CD4-positive, alpha-beta memory T cell (primary cell): ENCODE results near the gene PACSIN1. TPM values are rescaled to one million over a fixed set of nuclear protein-coding genes. Genes with fewer than 3 reads are reported as not detected.
A peak's percentile ranks its signal among the peaks of the same experiment; 100 is the strongest.

Experiments used
- CTCF ChIA-PET: fragments of 350-600 bp; sonication (Branson Sonifier 250); formaldehyde crosslinking; loops from one replicate; lab custom pipeline; 2021; ENCODE audit warnings: inconsistent platforms; ENCODE audit not compliant: partially characterized antibody; lab: Charles Lee
- POLR2A ChIA-PET: fragments of 350-600 bp; sonication (Branson Sonifier 250); formaldehyde crosslinking; loops from one replicate; lab custom pipeline; 2021; ENCODE audit not compliant: partially characterized antibody; lab: Charles Lee
- DNase-seq, 5 donors: peaks; one replicate each; pipeline versions ENCODE4 v3.0.0 to v3.0.0-alpha.2; 2020 to 2022; ENCODE audit warnings: mixed read lengths in 1 of 5
- H3K27ac ChIP-seq: one replicate; pipeline ENCODE4 v1.7.0; 2013; ENCODE audit warnings: low read depth, low read length
- H3K27me3 ChIP-seq: 2 replicates; pipeline ENCODE4 v1.7.0; 2013; ENCODE audit warnings: mild to moderate bottlenecking, low read length, moderate library complexity; ENCODE audit not compliant: insufficient read depth
- H3K36me3 ChIP-seq: 2 replicates; pipeline ENCODE4 v1.7.0; 2013; ENCODE audit warnings: mild to moderate bottlenecking, low read length, moderate library complexity; ENCODE audit not compliant: insufficient read depth
- H3K4me1 ChIP-seq: 2 replicates; pipeline ENCODE4 v1.7.0; 2013; ENCODE audit warnings: mild to moderate bottlenecking, low read length, moderate library complexity; ENCODE audit not compliant: insufficient read depth
- H3K4me3 ChIP-seq, 2 donors: one replicate each; pipeline ENCODE4 v1.7.0; 2013; ENCODE audit warnings: low read length in 2 of 2, mild to moderate bottlenecking in 1 of 2
- H3K9me3 ChIP-seq, 2 donors: one replicate each; pipeline ENCODE4 v1.7.0; 2013; ENCODE audit warnings: low read length in 2 of 2, control low read depth in 1 of 2; ENCODE audit not compliant: control insufficient read depth in 1 of 2
- H3K27ac Mint-ChIP-seq, 7 donors: one replicate each; pipeline ENCODE4 v1.8.0; 2020 to 2021; ENCODE audit warnings: mixed read lengths in 7 of 7, mild to moderate bottlenecking in 6 of 7, inconsistent platforms in 3 of 7, moderate library complexity in 3 of 7
- H3K27me3 Mint-ChIP-seq, 2 donors: one replicate each; pipeline ENCODE4 v1.8.0; 2020 to 2021; ENCODE audit warnings: mixed read lengths in 2 of 2
- H3K36me3 Mint-ChIP-seq, 2 donors: one replicate each; pipeline ENCODE4 v1.8.0; 2020 to 2021; ENCODE audit warnings: mixed read lengths in 2 of 2, inconsistent platforms in 1 of 2, mild to moderate bottlenecking in 1 of 2
- H3K4me1 Mint-ChIP-seq, 4 donors: one replicate each; pipeline ENCODE4 v1.8.0; 2020 to 2021; ENCODE audit warnings: mixed read lengths in 4 of 4, mild to moderate bottlenecking in 1 of 4
- H3K4me3 Mint-ChIP-seq, 8 donors: one replicate each; pipeline ENCODE4 v1.8.0; 2020 to 2021; ENCODE audit warnings: mixed read lengths in 8 of 8, mild to moderate bottlenecking in 7 of 8, moderate library complexity in 6 of 8, inconsistent platforms in 3 of 8
- H3K9me3 Mint-ChIP-seq, 8 donors: one replicate each; pipeline ENCODE4 v1.8.0; 2020 to 2021; ENCODE audit warnings: mixed read lengths in 8 of 8, mild to moderate bottlenecking in 5 of 8, inconsistent platforms in 3 of 8, moderate library complexity in 1 of 8
- intact Hi-C: fragments of 100-400 bp; cut with micrococcal nuclease; formaldehyde crosslinking; loops from one replicate; pipeline ENCODE4 v1.15.1; 2023
- polyA plus RNA-seq, 2 donors: library from polyadenylated mRNA; unstranded; fragments of 300-500 nt; fragmentation: Illumina TruSeq; gene quantifications; one replicate each; pipeline ENCODE4 v1.2.3, GENCODE V29; 2021
- total RNA-seq, 2 experiments: library from RNA; stranded (reverse); gene quantifications; one replicate each; pipeline ENCODE4 v1.2.3, GENCODE V29; 2021

PACSIN1 gene
- total and polyA plus RNA-seq, 4 experiments from 2014 or later = 0.92 to 2.3 (median 2.0) TPM; not detected in 1

DNA sequence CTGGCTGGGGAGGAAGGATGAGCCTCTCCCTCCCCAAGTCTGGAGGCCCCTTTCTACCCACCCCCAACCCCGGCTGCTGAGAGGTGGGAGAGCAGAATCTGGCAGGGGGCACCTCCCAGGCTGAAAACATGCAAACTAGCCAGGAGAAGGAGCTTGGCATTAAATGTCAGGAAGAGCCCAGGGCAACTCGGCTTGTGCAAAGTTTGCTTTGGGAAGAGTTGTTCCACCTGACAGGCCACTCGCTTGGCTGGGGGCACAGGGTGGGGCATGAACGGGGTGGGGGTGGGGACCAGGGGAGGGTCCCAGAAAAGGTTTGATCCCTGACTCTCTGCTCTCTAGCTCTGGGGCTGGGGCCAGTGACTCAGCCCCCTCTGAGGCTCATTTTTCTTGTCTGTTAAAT, 87.3 kb downstream of the PACSIN1 start:
- POLR2A ChIA-PET = no interaction called here

DNA sequence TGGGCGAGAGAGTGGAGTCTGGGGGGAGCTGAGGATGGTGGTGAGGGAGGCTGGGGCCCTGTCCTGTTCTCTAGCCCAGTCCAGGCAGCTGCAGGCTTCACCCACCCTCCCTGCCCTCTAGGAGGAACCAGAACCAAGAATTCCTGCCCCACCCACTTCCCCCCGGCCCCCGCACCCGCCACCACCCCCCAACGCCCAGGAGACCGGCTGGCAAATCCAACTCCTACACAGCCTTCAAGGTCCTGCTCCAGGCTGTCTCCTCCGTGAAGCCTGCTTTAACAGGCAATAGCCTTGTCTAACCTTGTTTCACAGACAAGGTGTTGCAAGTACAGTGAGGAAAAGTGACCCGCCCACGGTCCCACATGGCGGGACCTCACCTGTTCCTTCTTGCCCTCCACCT, 87.9 kb downstream of the PACSIN1 start:
- CTCF ChIA-PET = no interaction called here
- Mint-ChIP-seq H3K27me3 (peaks cover 0 to 3% of the 10 kb centered on the region in 2 donors), H3K9me3 (peaks cover 0 to 5% (median 0%) of the 10 kb centered on the region in 8 donors), H3K4me1 (peaks cover 5 to 16% (median 9%) of the 10 kb centered on the region in 4 donors), H3K27ac (peak overlapping the region in 1 of 7 donors; percentile 13), H3K4me3 (no peak overlapping the region), H3K36me3 (no peaks in the 10 kb centered on the region)
- Histone ChIP-seq H3K4me1 (no peaks in the 10 kb centered on the region), H3K36me3 (no peaks in the 10 kb centered on the region), H3K9me3 (no peaks in the 10 kb centered on the region), H3K27me3 (no peaks in the 10 kb centered on the region), H3K4me3 (no peak overlapping the region), H3K27ac (no peak overlapping the region)
- intact Hi-C loops = no loop called here
- DNase-seq = no peak
- POLR2A ChIA-PET = no interaction called here

More for the DNA sequence above, 87.3 kb downstream of the PACSIN1 start:
- H3K27me3 Mint-ChIP-seq = peaks cover 0 to 3% of the 10 kb centered on the region in 2 donors
- Histone ChIP-seq H3K36me3 (no peaks in the 10 kb centered on the region), H3K27me3 (no peaks in the 10 kb centered on the region), H3K9me3 (no peaks in the 10 kb centered on the region), H3K27ac (no peak overlapping the region), H3K4me3 (no peak overlapping the region), H3K4me1 (no peaks in the 10 kb centered on the region)
- peaks cover 5 to 16% (median 9%) of the 10 kb centered on the region in 4 donors for H3K4me1 Mint-ChIP-seq
- H3K27ac Mint-ChIP-seq = no peak overlapping the region
- CTCF ChIA-PET = no interaction called here
- H3K9me3 Mint-ChIP-seq = peaks cover 0 to 6% (median 0%) of the 10 kb centered on the region in 8 donors
- H3K36me3 Mint-ChIP-seq = no peaks in the 10 kb centered on the region
- no peak overlapping the region for H3K4me3 Mint-ChIP-seq
- no peak for DNase-seq
- intact Hi-C loops = no loop called here

DNA sequence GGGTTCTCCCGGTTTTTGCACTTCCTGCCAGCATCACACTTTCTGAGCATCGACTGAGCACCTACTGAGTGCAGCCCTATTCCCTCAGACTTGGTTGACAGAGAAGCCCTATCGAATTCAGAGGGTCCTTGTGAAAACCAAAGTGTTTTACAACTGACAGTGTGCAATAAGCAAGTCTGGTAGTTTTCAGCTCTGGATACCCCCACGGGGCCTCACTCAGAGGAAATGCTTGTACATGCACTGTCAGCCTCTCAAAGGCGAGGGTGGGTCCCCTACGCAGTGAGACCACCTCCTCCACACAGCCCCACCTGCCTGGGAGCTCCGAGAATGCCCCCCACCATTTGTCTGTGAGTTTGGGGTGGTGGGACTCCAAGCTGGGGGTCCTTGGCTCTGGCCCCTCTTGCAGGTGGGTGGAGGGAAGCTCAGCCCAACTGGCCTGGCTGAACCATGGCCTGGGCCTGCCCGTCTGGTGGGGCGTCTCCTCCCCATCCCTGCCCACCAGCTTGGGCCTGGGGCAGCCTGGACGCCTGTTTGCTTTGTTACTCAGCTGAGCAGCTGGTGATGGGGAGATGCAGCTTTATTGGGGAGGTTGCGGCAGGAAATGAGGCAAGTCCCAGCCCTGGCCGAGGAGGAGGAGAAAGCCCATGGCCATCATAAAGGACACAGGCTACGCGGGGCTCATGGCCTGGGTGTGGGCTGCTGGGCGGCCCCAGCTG, 88.6 kb downstream of the PACSIN1 start:
- peaks cover 5 to 16% (median 9%) of the 10 kb centered on the region in 4 donors for H3K4me1 Mint-ChIP-seq
- H3K9me3 Mint-ChIP-seq = peaks cover 0 to 5% (median 0%) of the 10 kb centered on the region in 8 donors
- H3K4me3 Mint-ChIP-seq = no peak overlapping the region
- H3K27ac Mint-ChIP-seq = no peak overlapping the region
- Histone ChIP-seq H3K4me1 (no peaks in the 10 kb centered on the region), H3K9me3 (no peaks in the 10 kb centered on the region), H3K27me3 (no peaks in the 10 kb centered on the region), H3K4me3 (no peak overlapping the region), H3K27ac (no peak overlapping the region), H3K36me3 (no peaks in the 10 kb centered on the region)
- ChIA-PET CTCF (interaction anchor here (1.2 to 1.3 kb wide), 2 partner anchors 26 to 94 kb away, joined by 3 read pairs; no protein-coding TSS in a partner anchor), POLR2A (no interaction called here)
- H3K27me3 Mint-ChIP-seq = peaks cover 0 to 3% of the 10 kb centered on the region in 2 donors
- DNase-seq = no peak
- intact Hi-C loops = no loop called here
- no peaks in the 10 kb centered on the region for H3K36me3 Mint-ChIP-seq

DNA sequence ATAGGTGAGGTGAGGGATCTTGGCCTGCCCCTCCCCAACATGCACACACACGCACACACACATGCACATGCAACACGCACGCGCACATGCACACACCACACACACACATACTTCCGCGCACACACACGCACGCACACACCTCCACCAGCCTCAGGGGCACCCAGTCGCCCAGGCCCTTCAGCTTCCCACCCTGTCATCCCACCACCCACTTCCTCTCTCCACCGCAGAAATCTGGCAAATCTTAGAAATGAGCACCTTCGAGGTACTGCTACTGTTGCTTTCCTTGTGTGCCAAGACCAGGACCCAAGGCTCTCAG, 89.1 kb downstream of the PACSIN1 start:
- H3K4me3 Mint-ChIP-seq = no peak overlapping the region

DNA sequence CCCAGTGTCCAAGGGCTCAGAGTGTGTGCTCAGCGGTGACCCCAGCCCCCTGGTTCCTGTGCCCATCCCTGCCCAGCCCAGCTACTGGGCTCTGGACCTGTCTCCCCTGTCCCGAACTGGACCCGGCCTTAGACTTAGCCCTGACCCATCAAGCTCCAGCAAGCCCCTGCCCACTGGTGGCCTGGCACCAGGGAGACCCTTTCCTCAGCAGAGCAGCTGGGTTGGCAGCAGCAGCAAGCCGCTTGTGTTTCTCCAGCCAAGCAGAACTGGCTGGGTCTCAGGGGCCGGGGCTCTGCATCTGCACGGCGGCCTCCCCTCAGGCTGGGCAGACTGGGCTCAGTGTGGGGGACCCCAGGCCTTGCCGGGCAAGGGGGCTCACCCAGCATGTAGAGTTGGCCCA, 89.5 kb downstream of the PACSIN1 start:
- Mint-ChIP-seq H3K27ac (peak overlapping the region in 1 of 7 donors; percentile 66), H3K9me3 (peaks cover 0 to 6% (median 0%) of the 10 kb centered on the region in 8 donors), H3K36me3 (no peaks in the 10 kb centered on the region), H3K27me3 (peaks cover 0 to 3% of the 10 kb centered on the region in 2 donors), H3K4me3 (no peak overlapping the region), H3K4me1 (peaks cover 5 to 16% (median 9%) of the 10 kb centered on the region in 4 donors)
- POLR2A ChIA-PET = no interaction called here
- H3K36me3 ChIP-seq = no peaks in the 10 kb centered on the region
- no peak overlapping the region for H3K4me3 ChIP-seq
- no peaks in the 10 kb centered on the region for H3K27me3 ChIP-seq
- no peak overlapping the region for H3K27ac ChIP-seq
- DNase-seq = no peak
- CTCF ChIA-PET = interaction anchor here (1.2 to 1.3 kb wide), 2 partner anchors 25 to 95 kb away, joined by 3 read pairs; no protein-coding TSS in a partner anchor
- intact Hi-C loops = no loop called here
- H3K9me3 ChIP-seq = no peaks in the 10 kb centered on the region
- no peaks in the 10 kb centered on the region for H3K4me1 ChIP-seq

More for the DNA sequence above, 89.1 kb downstream of the PACSIN1 start:
- peaks cover 0 to 6% (median 0%) of the 10 kb centered on the region in 8 donors for H3K9me3 Mint-ChIP-seq
- ChIA-PET CTCF (interaction anchor here (1.2 to 1.3 kb wide), 2 partner anchors 25 to 95 kb away, joined by 3 read pairs; no protein-coding TSS in a partner anchor), POLR2A (no interaction called here)
- DNase-seq = no peak
- intact Hi-C loops = no loop called here
- no peak overlapping the region for H3K4me3 ChIP-seq
- H3K27ac Mint-ChIP-seq = peak overlapping the region in 2 of 7 donors; percentile 48 to 66
- peaks cover 0 to 3% of the 10 kb centered on the region in 2 donors for H3K27me3 Mint-ChIP-seq
- H3K36me3 Mint-ChIP-seq = no peaks in the 10 kb centered on the region
- no peaks in the 10 kb centered on the region for H3K27me3 ChIP-seq
- H3K36me3 ChIP-seq = no peaks in the 10 kb centered on the region
- no peaks in the 10 kb centered on the region for H3K4me1 ChIP-seq
- H3K4me1 Mint-ChIP-seq = peaks cover 5 to 16% (median 9%) of the 10 kb centered on the region in 4 donors
- H3K27ac ChIP-seq = no peak overlapping the region
- no peaks in the 10 kb centered on the region for H3K9me3 ChIP-seq

DNA sequence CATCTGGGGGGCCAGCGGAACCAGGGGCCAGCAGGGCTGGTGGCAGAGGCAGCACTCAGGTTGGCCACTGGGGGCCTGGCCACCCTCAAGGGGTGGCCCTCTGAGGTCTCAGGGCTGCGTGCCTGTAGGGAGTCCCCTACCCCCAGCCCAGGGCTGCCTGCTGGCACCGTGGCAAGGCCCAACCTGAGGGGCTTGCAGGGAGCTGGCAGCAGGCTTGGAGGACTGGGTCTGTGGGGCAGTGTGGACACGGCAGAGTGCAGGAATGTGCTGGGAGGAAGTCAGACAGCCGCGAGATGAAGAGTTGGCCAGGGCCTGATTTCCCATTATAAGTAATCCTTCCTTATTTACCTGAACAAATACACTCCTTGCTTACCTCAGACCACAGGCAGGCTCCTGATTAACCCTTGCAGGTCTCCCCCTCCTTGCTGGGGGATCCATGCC, 90.2 kb downstream of the PACSIN1 start, which contains the start of gene SPDEF:
SPDEF (minus strand) TSS at position 299 of the 441 bp plus-strand sequence. CDS start 11,874 bp downstream, outside the sequence.
- peaks cover 0 to 6% (median 0%) of the 10 kb centered on the region in 8 donors for H3K9me3 Mint-ChIP-seq
- Histone ChIP-seq H3K4me3 (no peak within 1 kb of the TSS), H3K9me3 (no peaks in the 10 kb centered on the region), H3K27ac (no peak within 1 kb of the TSS), H3K4me1 (no peaks in the 10 kb centered on the region), H3K27me3 (no peaks in the 10 kb centered on the region), H3K36me3 (no peaks in the 10 kb centered on the region)
- peaks cover 5 to 16% (median 9%) of the 10 kb centered on the region in 4 donors for H3K4me1 Mint-ChIP-seq
- H3K36me3 Mint-ChIP-seq = no peaks in the 10 kb centered on the region
- CTCF ChIA-PET = no interaction called here
- intact Hi-C loops = no loop called here
- POLR2A ChIA-PET = no interaction called here
- peaks cover 0 to 3% of the 10 kb centered on the region in 2 donors for H3K27me3 Mint-ChIP-seq
- peak within 1 kb of the TSS in 2 of 7 donors; percentile 46 to 66 for H3K27ac Mint-ChIP-seq
- H3K4me3 Mint-ChIP-seq = no peak within 1 kb of the TSS
- no peak for DNase-seq

DNA sequence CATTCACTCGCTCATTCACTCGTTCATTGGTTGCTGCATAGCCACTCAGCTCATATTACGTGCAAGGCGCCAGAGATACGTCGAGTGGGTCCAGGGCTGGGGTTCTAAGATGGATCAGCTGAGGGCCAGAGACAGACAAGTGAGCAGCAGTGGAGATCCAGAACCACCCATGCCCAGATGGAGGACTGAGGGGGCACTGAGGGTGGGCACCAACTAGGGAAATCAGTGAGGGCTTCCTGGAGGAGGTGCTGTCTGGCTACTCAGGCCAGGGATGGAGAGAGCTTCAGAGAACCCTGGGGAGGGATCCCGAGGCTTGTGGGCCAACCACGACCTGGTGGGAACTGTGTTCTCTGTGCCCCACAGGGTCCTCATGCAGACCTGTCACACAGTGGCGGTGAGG, 90.6 kb downstream of the PACSIN1 start:
- Mint-ChIP-seq H3K4me1 (peaks cover 5 to 16% (median 9%) of the 10 kb centered on the region in 4 donors), H3K36me3 (no peaks in the 10 kb centered on the region)
- CTCF ChIA-PET = no interaction called here

More for the DNA sequence above, 90.6 kb downstream of the PACSIN1 start:
- intact Hi-C loops = no loop called here
- Histone ChIP-seq H3K27me3 (no peaks in the 10 kb centered on the region), H3K4me1 (no peaks in the 10 kb centered on the region), H3K4me3 (no peak overlapping the region), H3K27ac (no peak overlapping the region), H3K9me3 (no peaks in the 10 kb centered on the region), H3K36me3 (no peaks in the 10 kb centered on the region)
- POLR2A ChIA-PET = no interaction called here
- H3K9me3 Mint-ChIP-seq = peaks cover 0 to 6% (median 0%) of the 10 kb centered on the region in 8 donors
- H3K27me3 Mint-ChIP-seq = peaks cover 0 to 3% of the 10 kb centered on the region in 2 donors
- no peak overlapping the region for H3K4me3 Mint-ChIP-seq
- no peak for DNase-seq
- no peak overlapping the region for H3K27ac Mint-ChIP-seq
